Parathyroid adenoma (tissue), 2 donors: Measurements from ENCODE around the gene KDM4E.
"Not testable (repeated sequence)": the region's sequence is repeated elsewhere in the genome, so short reads cannot be mapped to it uniquely, and the experiment has no call there.

Experiments
- H2AFZ ChIP-seq: fragments of 300-600 bp; sonication (generic); one replicate; pipeline ENCODE4 v1.7.0; 2017; ENCODE audit warnings: antibody characterized with exemption, mild to moderate bottlenecking
- H3K27ac ChIP-seq: fragments of 300-600 bp; sonication (generic); one replicate; pipeline ENCODE4 v1.7.0; 2017
- H3K27me3 ChIP-seq: fragments of 300-600 bp; sonication (generic); one replicate; pipeline ENCODE4 v1.7.0; 2017; ENCODE audit warnings: low read length; ENCODE audit not compliant: control insufficient read depth, insufficient read depth
- H3K36me3 ChIP-seq: fragments of 300-600 bp; sonication (generic); one replicate; pipeline ENCODE4 v1.7.0; 2017; ENCODE audit warnings: low read length; ENCODE audit not compliant: control insufficient read depth, insufficient read depth
- H3K4me1 ChIP-seq: fragments of 300-600 bp; sonication (generic); one replicate; pipeline ENCODE4 v1.7.0; 2017; ENCODE audit warnings: control low read depth
- H3K4me2 ChIP-seq: fragments of 300-600 bp; sonication (generic); one replicate; pipeline ENCODE4 v1.7.0; 2017; ENCODE audit warnings: low read length
- H3K4me3 ChIP-seq: fragments of 300-600 bp; sonication (generic); one replicate; pipeline ENCODE4 v1.7.0; 2017; ENCODE audit warnings: low read depth, low read length
- H3K79me2 ChIP-seq: fragments of 300-600 bp; sonication (generic); one replicate; pipeline ENCODE4 v1.7.0; 2017; ENCODE audit warnings: control low read depth
- H3K9ac ChIP-seq: fragments of 300-600 bp; sonication (generic); one replicate; pipeline ENCODE4 v1.7.0; 2017; ENCODE audit warnings: mild to moderate bottlenecking
- H3K9me3 ChIP-seq: fragments of 300-600 bp; sonication (generic); one replicate; pipeline ENCODE4 v1.7.0; 2017; ENCODE audit warnings: low read length; ENCODE audit not compliant: control insufficient read depth
- CTCF ChIP-seq: fragments of 300-600 bp; sonication (generic); IDR thresholded peaks from one replicate; pipeline ENCODE4 v1.7.0; 2017; ENCODE audit warnings: antibody characterized with exemption, mild to moderate bottlenecking
- donor health status: primary hyperparathyroidism.

KDM4E gene

GRCh38 chr11:95014184-95014821 lies 10.8 kb upstream of the KDM4E start:
- Histone ChIP-seq H3K27me3 (no peaks in the 10 kb centered on the region), H3K4me3 (no peak overlapping the region), H3K27ac (no peak overlapping the region), H3K79me2 (no peaks in the 10 kb centered on the region), H3K9me3 (no peaks in the 10 kb centered on the region), H3K9ac (no peak overlapping the region), H2AFZ (no peak overlapping the region), H3K36me3 (no peaks in the 10 kb centered on the region), H3K4me2 (no peak overlapping the region), H3K4me1 (no peaks in the 10 kb centered on the region)
- TF ChIP-seq CTCF: no peak

- no peak overlapping the region for H3K9ac ChIP-seq
- no peak for TF ChIP-seq CTCF
- H3K9me3 ChIP-seq: no peaks in the 10 kb centered on the region
- no peak overlapping the region for H3K4me3 ChIP-seq
- H3K79me2 ChIP-seq: no peaks in the 10 kb centered on the region
- no peak overlapping the region for H3K4me2 ChIP-seq
- H3K27ac ChIP-seq: no peak overlapping the region
- H3K4me1 ChIP-seq: no peaks in the 10 kb centered on the region
- no peaks in the 10 kb centered on the region for H3K27me3 ChIP-seq
- H3K36me3 ChIP-seq: no peaks in the 10 kb centered on the region
- H2AFZ ChIP-seq: no peak overlapping the region
Observed at GRCh38 chr11:95016139-95016538, 8.9 kb upstream of the KDM4E start.

- H3K4me1 ChIP-seq, H3K9me3 ChIP-seq, H2AFZ ChIP-seq, H3K79me2 ChIP-seq, H3K9ac ChIP-seq, H3K27me3 ChIP-seq, H3K36me3 ChIP-seq, H3K27ac ChIP-seq, H3K4me2 ChIP-seq, H3K4me3 ChIP-seq: not testable (repeated sequence)
Observed at GRCh38 chr11:95021468-95021867, 3.6 kb upstream of the KDM4E start.

GRCh38 chr11:95025594-95025993 lies 536 bp downstream of the KDM4E start:
- not testable (repeated sequence) for H3K4me3 ChIP-seq, H3K9me3 ChIP-seq, H3K36me3 ChIP-seq, H3K27ac ChIP-seq, H3K9ac ChIP-seq, H3K27me3 ChIP-seq, H3K4me2 ChIP-seq, H3K4me1 ChIP-seq, H3K79me2 ChIP-seq, H2AFZ ChIP-seq

GRCh38 chr11:95028357-95028756 lies 3.3 kb downstream of the KDM4E start:
- no peaks in the 10 kb centered on the region for H3K36me3 ChIP-seq
- H3K4me2 ChIP-seq: no peak overlapping the region
- no peak overlapping the region for H3K9ac ChIP-seq
- no peak overlapping the region for H3K4me3 ChIP-seq
- H3K27me3 ChIP-seq: no peaks in the 10 kb centered on the region
- no peaks in the 10 kb centered on the region for H3K9me3 ChIP-seq
- no peaks in the 10 kb centered on the region for H3K79me2 ChIP-seq
- TF ChIP-seq CTCF: no peak
- no peak overlapping the region for H2AFZ ChIP-seq
- H3K4me1 ChIP-seq: no peaks in the 10 kb centered on the region
- no peak overlapping the region for H3K27ac ChIP-seq

- TF ChIP-seq CTCF: no peak
- Histone ChIP-seq H3K27ac (no peak overlapping the region), H3K9me3 (no peaks in the 10 kb centered on the region), H3K9ac (no peak overlapping the region), H3K4me3 (no peak overlapping the region), H3K4me2 (no peak overlapping the region), H2AFZ (no peak overlapping the region), H3K27me3 (no peaks in the 10 kb centered on the region), H3K4me1 (no peaks in the 10 kb centered on the region), H3K79me2 (no peaks in the 10 kb centered on the region), H3K36me3 (no peaks in the 10 kb centered on the region)
Observed at GRCh38 chr11:95033051-95033450, 8.0 kb downstream of the KDM4E start.
